ENCODE results near the gene SLC22A15.

SLC22A15 gene

GRCh38 chr1:115978292-115978941 is 2.1 kb downstream of the SLC22A15 start:
- no peak for ATAC-seq
- TF ChIP-seq TCF4 (CRISPR knock-in tag; IDR thresholded peaks at IDR 0.05; ENCODE audit: borderline replicate concordance) (no peak), CSDC2 (CRISPR knock-in tag; IDR thresholded peaks at IDR 0.05) (no peak), ZC3H10 (CRISPR knock-in tag; IDR thresholded peaks at IDR 0.05) (no peak), ZNF8 (CRISPR knock-in tag; IDR thresholded peaks at IDR 0.05) (no peak), CREB5 (CRISPR knock-in tag; IDR thresholded peaks at IDR 0.05; ENCODE audit: low read depth) (no peak), ZNF565 (CRISPR knock-in tag; conservative IDR thresholded peaks at IDR 0.05; ENCODE audit: low read depth) (no peak), ARNTL (CRISPR knock-in tag; IDR thresholded peaks at IDR 0.05; ENCODE audit: borderline replicate concordance, low read depth) (no peak), TSHZ2 (CRISPR knock-in tag; IDR thresholded peaks at IDR 0.05) (no peak), SNAI2 (CRISPR knock-in tag; IDR thresholded peaks at IDR 0.05) (no peak), ZFP30 (CRISPR knock-in tag; IDR thresholded peaks at IDR 0.05) (no peak), ZNF70 (CRISPR knock-in tag; IDR thresholded peaks at IDR 0.05) (no peak)

- ATAC-seq: no peak
- no peak for TF ChIP-seq ZNF70 (CRISPR knock-in tag; IDR thresholded peaks at IDR 0.05)
- no peak for TF ChIP-seq BACH2 (CRISPR knock-in tag; IDR thresholded peaks at IDR 0.05; ENCODE audit: borderline replicate concordance)
- no peak for TF ChIP-seq ZFP30 (CRISPR knock-in tag; IDR thresholded peaks at IDR 0.05)
- TF ChIP-seq CREB5 (CRISPR knock-in tag; IDR thresholded peaks at IDR 0.05; ENCODE audit: low read depth): no peak
- TF ChIP-seq TCF4 (CRISPR knock-in tag; IDR thresholded peaks at IDR 0.05; ENCODE audit: borderline replicate concordance): no peak
- TF ChIP-seq CSRNP3 (CRISPR knock-in tag; IDR thresholded peaks at IDR 0.05): no peak
- TF ChIP-seq GLIS3 (CRISPR knock-in tag; IDR thresholded peaks at IDR 0.05): no peak
- TF ChIP-seq ZNF565 (CRISPR knock-in tag; conservative IDR thresholded peaks at IDR 0.05; ENCODE audit: low read depth): no peak
- TF ChIP-seq ZFP3 (CRISPR knock-in tag; IDR thresholded peaks at IDR 0.05): no peak
- TF ChIP-seq PATZ1 (CRISPR knock-in tag; IDR thresholded peaks at IDR 0.05; ENCODE audit: borderline replicate concordance): no peak
- TF ChIP-seq SNAI2 (CRISPR knock-in tag; IDR thresholded peaks at IDR 0.05): no peak
- TF ChIP-seq ARNTL (CRISPR knock-in tag; IDR thresholded peaks at IDR 0.05; ENCODE audit: borderline replicate concordance, low read depth): no peak
Observed at GRCh38 chr1:115980156-115980555, 3.8 kb downstream of the SLC22A15 start.

- ATAC-seq: peak; percentile 90
- TF ChIP-seq ZFP3 (CRISPR knock-in tag; IDR thresholded peaks at IDR 0.05) (no peak), ARNTL (CRISPR knock-in tag; IDR thresholded peaks at IDR 0.05; ENCODE audit: borderline replicate concordance, low read depth) (no peak), TOX (CRISPR knock-in tag; IDR thresholded peaks at IDR 0.05; ENCODE audit: borderline replicate concordance) (no peak), ESRRG (CRISPR knock-in tag; IDR thresholded peaks at IDR 0.05) (no peak), GLIS3 (CRISPR knock-in tag; IDR thresholded peaks at IDR 0.05) (no peak), BACH2 (CRISPR knock-in tag; IDR thresholded peaks at IDR 0.05; ENCODE audit: borderline replicate concordance) (no peak), TSHZ2 (CRISPR knock-in tag; IDR thresholded peaks at IDR 0.05) (no peak), PPARA (CRISPR knock-in tag; IDR thresholded peaks at IDR 0.05; ENCODE audit: borderline replicate concordance) (no peak), ZNF70 (CRISPR knock-in tag; IDR thresholded peaks at IDR 0.05) (no peak), CSDC2 (CRISPR knock-in tag; IDR thresholded peaks at IDR 0.05) (no peak), CSRNP3 (CRISPR knock-in tag; IDR thresholded peaks at IDR 0.05) (no peak)
Observed at GRCh38 chr1:115980998-115981993, 5.0 kb downstream of the SLC22A15 start.
